ENCODE results near the gene EVL. TPM values are rescaled to one million over a fixed set of nuclear protein-coding genes. Genes with fewer than 3 reads are reported as not detected.

EVL gene
- total RNA-seq, 1 donor from 2014 or later = 25.2 TPM

DNA sequence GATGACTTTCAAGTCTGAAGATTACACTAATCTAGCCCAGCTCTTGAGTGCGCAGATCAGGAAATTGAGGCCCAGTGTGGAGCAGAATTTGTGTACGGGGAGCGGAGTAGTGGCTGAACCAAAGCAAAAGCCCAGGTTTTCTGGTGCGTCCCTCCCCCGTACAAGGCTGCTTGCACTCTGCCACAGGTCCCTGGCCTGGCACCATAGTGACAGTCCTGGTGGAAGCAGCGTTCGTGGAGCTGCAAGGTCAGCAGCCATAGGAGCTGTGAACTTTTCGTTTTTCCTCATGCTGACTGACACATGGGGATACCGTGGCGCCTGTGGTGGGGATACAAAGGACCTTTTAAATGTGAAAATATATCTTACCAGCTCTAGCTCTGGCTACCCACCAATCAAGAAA is 1.7 kb downstream of the EVL start:
- ATAC-seq = no peak

GRCh38 chr14:100067481-100067880 is 2.3 kb downstream of the EVL start:
- ATAC-seq = no peak

DNA sequence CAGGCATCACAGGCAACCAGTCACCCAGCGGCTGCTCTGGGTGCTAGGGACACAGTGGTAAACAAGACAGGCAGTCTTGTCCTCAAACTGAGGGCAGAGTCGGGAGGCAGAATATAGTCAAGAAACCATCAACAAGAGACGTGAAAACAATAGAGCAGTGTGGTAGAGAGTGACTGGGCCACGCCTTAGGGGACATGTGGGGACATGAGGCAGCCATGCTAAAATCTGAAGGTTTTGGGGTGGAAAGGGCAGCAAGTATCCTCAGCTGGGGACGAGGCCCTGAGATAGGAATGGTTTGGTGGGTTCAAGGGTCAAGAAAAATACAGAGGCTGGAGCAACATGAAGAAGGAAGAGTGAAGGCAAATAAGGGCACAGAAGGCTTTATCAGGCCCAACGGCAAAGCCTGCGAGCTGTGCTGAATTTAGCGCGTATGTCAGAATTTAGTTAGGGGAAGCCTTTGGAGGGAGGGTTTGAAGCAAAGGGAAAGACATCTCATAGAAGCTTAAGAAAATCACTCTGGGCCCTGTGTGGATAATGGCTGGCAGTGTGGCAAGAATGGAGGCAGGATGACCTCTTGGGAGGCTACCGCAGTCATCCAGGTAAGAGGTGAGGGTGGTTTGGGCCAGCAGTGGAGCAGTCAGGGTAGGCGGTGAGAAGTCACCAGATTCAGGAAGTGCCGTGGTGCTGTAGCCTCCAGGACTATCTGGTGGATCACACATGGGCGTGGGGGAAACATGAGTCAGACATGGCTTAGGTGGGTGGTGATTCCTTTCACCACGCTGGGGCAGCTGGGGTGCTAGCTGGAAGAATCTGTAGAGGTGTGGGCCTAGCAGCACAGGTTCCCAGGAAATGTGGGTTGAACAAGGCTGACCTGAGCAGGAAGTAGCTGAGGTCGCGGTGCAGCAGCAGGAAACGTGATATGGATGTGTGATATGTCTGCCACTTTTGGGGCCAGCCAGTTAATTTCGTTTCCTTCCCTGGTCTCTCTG is 3.0 kb downstream of the EVL start:
- ATAC-seq = peak; percentile 96

- no peak for ATAC-seq
These were observed 4.1 kb downstream of the EVL start for GRCh38 chr14:100069161-100069800.

GRCh38 chr14:100070310-100070709 is 5.1 kb downstream of the EVL start:
- ATAC-seq = no peak

DNA sequence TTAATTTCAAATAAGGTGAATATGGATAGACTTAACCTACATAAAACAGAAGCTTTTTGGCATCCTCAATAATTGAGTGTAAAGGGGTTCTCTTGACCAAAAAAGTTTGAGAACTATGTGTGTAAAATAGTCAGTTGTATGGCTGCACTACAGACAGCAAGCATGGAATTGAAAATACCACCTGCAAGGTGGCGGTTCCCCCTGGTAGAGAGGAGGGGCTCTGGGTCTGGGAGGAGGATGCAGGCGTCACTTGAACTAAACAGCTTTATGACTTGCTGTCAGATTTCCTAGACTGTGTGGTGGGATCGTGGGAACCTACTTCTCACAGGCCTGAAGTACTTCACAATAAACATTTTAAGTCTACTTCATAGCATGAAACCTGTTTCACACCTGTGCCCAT is 6.3 kb downstream of the EVL start:
- no peak for ATAC-seq

DNA sequence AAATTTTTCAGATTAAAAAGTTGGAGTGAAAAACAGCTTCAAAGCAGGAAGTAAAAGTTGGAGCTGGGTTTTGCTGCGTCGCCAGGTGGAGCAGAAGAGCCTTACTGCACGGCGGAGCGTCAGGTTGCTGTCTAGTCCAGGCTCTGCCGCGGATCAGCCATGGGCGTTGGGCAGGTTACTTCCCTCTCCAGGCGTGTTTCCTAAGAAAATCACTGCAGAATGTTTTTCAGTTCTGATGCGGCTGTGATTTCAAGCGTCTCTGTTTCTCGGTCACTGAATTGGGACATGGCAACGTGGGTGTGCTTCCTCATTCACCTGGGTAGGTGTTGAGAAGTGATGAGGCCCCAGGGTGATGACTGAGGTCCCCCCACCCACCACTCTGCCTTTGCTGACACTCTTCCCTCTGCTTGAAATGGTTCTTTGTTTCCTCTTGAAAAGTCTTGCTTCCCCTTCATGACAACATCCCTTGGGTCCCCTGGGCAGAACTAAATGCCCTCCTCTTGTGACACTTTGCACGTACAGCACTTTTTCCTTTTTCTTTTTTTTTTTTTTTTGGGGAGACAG is 7.6 kb downstream of the EVL start:
- ATAC-seq = no peak

GRCh38 chr14:100073576-100074430 is 8.6 kb downstream of the EVL start:
- no peak for ATAC-seq

- ATAC-seq = no peak
These were observed 9.3 kb downstream of the EVL start for GRCh38 chr14:100074431-100075100.

- ATAC-seq = no peak
These were observed 10.5 kb downstream of the EVL start for GRCh38 chr14:100075681-100076080.

GRCh38 chr14:100076133-100076532 is 10.9 kb downstream of the EVL start:
- ATAC-seq = peak; percentile 19

- peak; percentile 6 for ATAC-seq
These were observed 11.4 kb downstream of the EVL start for GRCh38 chr14:100076606-100077005.

GRCh38 chr14:100077441-100077840 is 12.2 kb downstream of the EVL start:
- ATAC-seq = no peak

- no peak for ATAC-seq
These were observed 13.1 kb downstream of the EVL start for GRCh38 chr14:100078216-100078803.

DNA sequence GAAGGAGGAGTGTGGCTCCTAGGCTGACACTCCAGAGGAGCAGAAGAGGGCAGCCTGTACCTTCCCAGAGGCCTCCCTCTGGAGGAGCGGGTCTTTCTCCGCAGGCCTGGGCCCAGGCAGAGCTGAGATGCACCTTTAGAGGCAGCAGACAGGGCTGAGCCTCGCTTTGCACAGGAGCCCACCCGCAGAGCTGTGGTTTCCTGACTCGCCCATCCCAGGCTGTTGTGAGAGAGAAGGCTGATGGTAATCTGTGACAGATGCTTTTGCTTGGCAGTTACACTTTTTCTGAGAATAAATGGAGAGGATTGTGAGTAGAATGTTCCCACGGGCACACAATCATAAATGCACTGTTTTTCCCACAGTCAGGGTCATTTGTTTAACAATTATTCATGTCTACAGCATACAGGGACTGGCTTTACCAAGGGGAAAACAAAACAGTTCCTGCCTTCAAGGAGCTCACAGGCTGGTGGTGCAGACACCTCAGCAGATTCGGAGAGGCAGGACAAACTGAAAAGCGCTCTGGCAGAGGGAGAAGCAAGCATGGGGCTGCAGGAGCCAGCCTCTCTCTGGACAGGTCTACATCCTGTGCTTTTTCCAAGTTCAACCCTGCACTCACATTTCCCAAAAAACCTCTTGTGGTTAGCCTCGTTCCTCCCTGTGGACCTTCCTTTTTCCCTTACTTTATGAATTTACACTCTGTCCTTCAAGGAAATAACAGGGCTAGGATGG is 13.9 kb downstream of the EVL start:
- no peak for ATAC-seq

DNA sequence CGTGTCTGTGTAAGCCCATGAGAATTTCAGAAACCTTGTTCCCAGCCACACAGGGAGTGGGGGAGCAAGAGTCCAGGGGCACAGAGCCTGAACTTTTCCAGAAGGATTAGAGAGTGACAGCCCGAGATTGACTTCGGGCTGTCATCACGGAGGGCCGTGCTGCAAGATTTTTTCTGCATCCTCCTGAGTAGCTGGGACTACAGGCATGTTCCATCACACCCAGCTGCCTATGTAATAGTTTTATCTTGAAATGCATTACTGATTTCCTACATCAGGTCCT is 14.4 kb downstream of the EVL start:
- no peak for ATAC-seq

- no peak for ATAC-seq
These were observed 15.0 kb downstream of the EVL start for GRCh38 chr14:100080206-100080605.

- no peak for ATAC-seq
These were observed 16.9 kb downstream of the EVL start for GRCh38 chr14:100081997-100082625.

GRCh38 chr14:100082723-100083122 is 17.5 kb downstream of the EVL start:
- no peak for ATAC-seq

DNA sequence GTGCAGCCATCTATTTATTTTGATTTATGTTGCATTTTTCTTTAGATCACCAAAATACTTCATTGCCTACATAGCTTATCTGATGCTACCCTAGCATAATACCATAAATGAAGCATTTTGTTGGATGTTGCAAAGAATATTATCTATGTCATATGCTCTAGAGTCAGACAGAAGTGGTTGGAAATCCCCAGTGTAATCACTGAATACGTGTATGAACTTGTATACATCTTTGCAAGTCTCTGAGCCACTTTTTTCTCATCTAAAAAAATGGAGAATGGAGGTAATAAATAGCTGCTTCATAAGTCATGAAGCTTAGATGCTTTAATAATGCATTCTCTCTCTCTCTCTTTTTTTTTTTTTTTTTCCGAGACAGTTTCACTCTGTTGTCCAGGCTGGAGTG is 18.5 kb downstream of the EVL start:
- peak; percentile 43 for ATAC-seq

GRCh38 chr14:100084591-100084990 is 19.4 kb downstream of the EVL start:
- ATAC-seq = no peak

Measured in esophagus mucosa (tissue), 1 donor.